ENCODE measurements around the gene EEF2K.

EEF2K gene

GRCh38 chr16:22291020-22291419 lies 84.9 kb downstream of the EEF2K start:
- H3K4me3 ChIP-seq (ENCODE audit: low read depth, low read length), result no peak overlapping the region
- TF ChIP-seq, protein P1, sequence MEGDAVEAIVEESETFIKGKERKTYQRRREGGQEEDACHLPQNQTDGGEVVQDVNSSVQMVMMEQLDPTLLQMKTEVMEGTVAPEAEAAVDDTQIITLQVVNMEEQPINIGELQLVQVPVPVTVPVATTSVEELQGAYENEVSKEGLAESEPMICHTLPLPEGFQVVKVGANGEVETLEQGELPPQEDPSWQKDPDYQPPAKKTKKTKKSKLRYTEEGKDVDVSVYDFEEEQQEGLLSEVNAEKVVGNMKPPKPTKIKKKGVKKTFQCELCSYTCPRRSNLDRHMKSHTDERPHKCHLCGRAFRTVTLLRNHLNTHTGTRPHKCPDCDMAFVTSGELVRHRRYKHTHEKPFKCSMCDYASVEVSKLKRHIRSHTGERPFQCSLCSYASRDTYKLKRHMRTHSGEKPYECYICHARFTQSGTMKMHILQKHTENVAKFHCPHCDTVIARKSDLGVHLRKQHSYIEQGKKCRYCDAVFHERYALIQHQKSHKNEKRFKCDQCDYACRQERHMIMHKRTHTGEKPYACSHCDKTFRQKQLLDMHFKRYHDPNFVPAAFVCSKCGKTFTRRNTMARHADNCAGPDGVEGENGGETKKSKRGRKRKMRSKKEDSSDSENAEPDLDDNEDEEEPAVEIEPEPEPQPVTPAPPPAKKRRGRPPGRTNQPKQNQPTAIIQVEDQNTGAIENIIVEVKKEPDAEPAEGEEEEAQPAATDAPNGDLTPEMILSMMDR (IDR thresholded peaks at IDR 0.05; ENCODE audit: low read depth, low read length), result no peak
- in situ Hi-C loops (cut with HindIII; ENCODE audit: low sequenced_read_pairs), result no loop called here

GRCh38 chr16:22291860-22292318 lies 85.8 kb downstream of the EEF2K start:
- TF ChIP-seq, protein P1 (IDR thresholded peaks at IDR 0.05; ENCODE audit: low read depth, low read length), result no peak
- in situ Hi-C loops (cut with HindIII; ENCODE audit: low sequenced_read_pairs), result no loop called here
- DNase-seq (ENCODE audit: low read depth, low spot score), result peak; percentile 35
- no peak overlapping the region for H3K4me3 ChIP-seq (ENCODE audit: low read depth, low read length)

More at GRCh38 chr16:22291020-22291419, 84.9 kb downstream of the EEF2K start:
- DNase-seq (ENCODE audit: low read depth, low spot score), result no peak

GRCh38 chr16:22292320-22292719 lies 86.2 kb downstream of the EEF2K start:
- in situ Hi-C loops (cut with HindIII; ENCODE audit: low sequenced_read_pairs), result no loop called here
- no peak overlapping the region for H3K4me3 ChIP-seq (ENCODE audit: low read depth, low read length)
- TF ChIP-seq, protein P1 (IDR thresholded peaks at IDR 0.05; ENCODE audit: low read depth, low read length), result no peak
- no peak for DNase-seq (ENCODE audit: low read depth, low spot score)

- TF ChIP-seq, protein P1 (IDR thresholded peaks at IDR 0.05; ENCODE audit: low read depth, low read length), result no peak
- DNase-seq (ENCODE audit: low read depth, low spot score), result no peak
- in situ Hi-C loops (cut with HindIII; ENCODE audit: low sequenced_read_pairs), result no loop called here
- no peak overlapping the region for H3K4me3 ChIP-seq (ENCODE audit: low read depth, low read length)
Measured at GRCh38 chr16:22293137-22294106, 87.3 kb downstream of the EEF2K start.

DNA sequence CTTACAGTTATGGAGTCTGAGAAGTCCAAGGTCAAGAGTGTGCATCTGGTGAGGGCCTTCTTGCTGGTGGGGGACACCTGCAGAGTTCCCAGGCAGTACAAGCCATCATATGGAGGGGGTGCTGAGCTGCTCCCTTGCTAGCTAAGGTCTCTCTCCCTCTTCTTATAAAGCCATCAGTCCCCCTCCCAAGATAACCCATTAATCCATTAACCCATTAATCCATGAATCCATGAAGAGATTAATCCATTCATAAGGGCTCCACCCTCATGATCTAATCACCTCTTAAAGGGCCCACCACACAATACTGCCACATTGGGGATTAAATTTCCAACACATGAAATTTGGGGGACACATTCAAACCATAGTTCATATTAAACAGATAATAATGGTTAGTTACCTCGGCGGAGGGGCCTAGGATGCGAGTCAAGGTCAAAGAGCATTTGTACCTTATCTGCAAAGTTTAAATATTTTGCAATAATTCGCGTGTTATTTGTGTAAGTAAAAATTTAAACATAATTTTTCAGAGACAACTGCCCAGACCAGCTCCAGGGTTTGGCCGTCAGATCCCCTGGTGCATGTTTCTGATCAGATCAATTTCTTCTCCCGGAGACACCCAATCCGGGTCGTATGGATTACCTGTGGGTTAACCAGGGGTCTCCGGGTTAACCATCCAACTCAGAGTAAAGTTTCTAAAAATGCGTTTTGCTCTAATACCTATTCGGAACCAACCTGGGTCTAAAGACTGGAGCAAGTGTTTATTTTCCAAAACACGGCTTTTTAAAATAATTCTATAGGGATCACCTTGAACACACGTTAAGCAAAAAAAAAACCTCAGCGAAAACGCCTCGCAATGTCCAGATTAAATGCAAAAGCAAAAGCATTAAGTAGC lies 90.4 kb downstream of the EEF2K start:
- in situ Hi-C loops (cut with HindIII; ENCODE audit: low sequenced_read_pairs), result no loop called here
- H3K4me3 ChIP-seq (ENCODE audit: low read depth, low read length), result peak overlapping the region; percentile 74
- DNase-seq (ENCODE audit: low read depth, low spot score), result peak; percentile 24
- TF ChIP-seq, protein P1 (IDR thresholded peaks at IDR 0.05; ENCODE audit: low read depth, low read length), result no peak
